H9 (cell line): ENCODE measurements around the gene HHEX. TPM values are rescaled to one million over a fixed set of nuclear protein-coding genes. Genes with fewer than 3 reads are reported as not detected.
"Not testable (repeated sequence)": the region's sequence is repeated elsewhere in the genome, so short reads cannot be mapped to it uniquely, and the experiment has no call there.

Source experiments
- DNase-seq: peaks from one replicate; pipeline ENCODE4 v3.0.0-alpha.2; 2017
- H2AFZ ChIP-seq: one replicate; pipeline ENCODE4 v1.6.1; 2013; ENCODE audit warnings: mild to moderate bottlenecking, low read length, control low read depth, moderate library complexity
- H2AK5ac ChIP-seq: 2 replicates; pipeline ENCODE4 v1.6.1; 2013; ENCODE audit warnings: low read length, control low read depth, mixed read lengths; ENCODE audit not compliant: insufficient read length
- H2BK120ac ChIP-seq: one replicate; pipeline ENCODE4 v1.6.1; 2013; ENCODE audit warnings: low read depth, mild to moderate bottlenecking, low read length, control low read depth, inconsistent platforms; ENCODE audit not compliant: poor library complexity, severe bottlenecking
- H2BK12ac ChIP-seq: 2 replicates; pipeline ENCODE4 v1.6.1; 2013; ENCODE audit warnings: low read length, control low read depth, mixed read lengths, low read depth; ENCODE audit not compliant: insufficient read length
- H2BK15ac ChIP-seq: 2 replicates; pipeline ENCODE4 v1.6.1; 2013; ENCODE audit warnings: low read depth, low read length, control low read depth
- H2BK20ac ChIP-seq: one replicate; pipeline ENCODE4 v1.6.1; 2013; ENCODE audit warnings: low read depth, mild to moderate bottlenecking, low read length, control low read depth, inconsistent platforms; ENCODE audit not compliant: poor library complexity, severe bottlenecking
- H2BK5ac ChIP-seq: 2 replicates; pipeline ENCODE4 v1.6.1; 2013; ENCODE audit warnings: low read length, control low read depth, mixed read lengths; ENCODE audit not compliant: insufficient read length
- H3K14ac ChIP-seq: 2 replicates; pipeline ENCODE4 v1.6.1; 2013; ENCODE audit warnings: low read length, control low read depth; ENCODE audit not compliant: insufficient read depth
- H3K18ac ChIP-seq: 2 replicates; pipeline ENCODE4 v1.6.1; 2013; ENCODE audit warnings: low read depth, mild to moderate bottlenecking, mixed read lengths, low read length, control low read depth; ENCODE audit not compliant: insufficient read length
- H3K23ac ChIP-seq: 2 replicates; pipeline ENCODE4 v1.6.1; 2013; ENCODE audit warnings: low read length, control low read depth, mixed read lengths, low read depth; ENCODE audit not compliant: insufficient read length
- H3K23me2 ChIP-seq: 2 replicates; pipeline ENCODE4 v1.6.1; 2013; ENCODE audit warnings: low read depth, mild to moderate bottlenecking, mixed read lengths, low read length, control low read depth; ENCODE audit not compliant: insufficient read length, poor library complexity, severe bottlenecking
- H3K27ac ChIP-seq: 2 replicates; pipeline ENCODE4 v1.5.1; 2013; ENCODE audit warnings: low read length, control low read depth, mixed read lengths, low read depth; ENCODE audit not compliant: insufficient read length
- H3K27me3 ChIP-seq: 2 replicates; pipeline ENCODE4 v1.6.1; 2013; ENCODE audit warnings: low read length, control low read depth, inconsistent platforms; ENCODE audit not compliant: insufficient read depth
- H3K4ac ChIP-seq: 2 replicates; pipeline ENCODE4 v1.6.1; 2013; ENCODE audit warnings: low read depth, mild to moderate bottlenecking, control low read depth, inconsistent platforms, low read length, moderate library complexity
- H3K4me1 ChIP-seq: 2 replicates; pipeline ENCODE4 v1.6.1; 2013; ENCODE audit warnings: low read length, control low read depth, inconsistent platforms; ENCODE audit not compliant: insufficient read depth
- H3K4me2 ChIP-seq: 2 replicates; pipeline ENCODE4 v1.6.1; 2013; ENCODE audit warnings: low read length, control low read depth, mixed read lengths; ENCODE audit not compliant: insufficient read length, insufficient read depth
- H3K56ac ChIP-seq: 2 replicates; pipeline ENCODE4 v1.6.1; 2013; ENCODE audit warnings: low read depth, mild to moderate bottlenecking, mixed read lengths, low read length, control low read depth; ENCODE audit not compliant: insufficient read length
- H3K79me1 ChIP-seq: 2 replicates; pipeline ENCODE4 v1.6.1; 2013; ENCODE audit warnings: low read depth, mild to moderate bottlenecking, moderate library complexity, low read length, control low read depth, inconsistent platforms; ENCODE audit not compliant: insufficient read depth, poor library complexity, severe bottlenecking
- H3K79me2 ChIP-seq: 2 replicates; pipeline ENCODE4 v1.6.1; 2013; ENCODE audit warnings: low read length, control low read depth, inconsistent platforms; ENCODE audit not compliant: insufficient read depth
- H3K9ac ChIP-seq: 2 replicates; pipeline ENCODE4 v1.6.1; 2013; ENCODE audit warnings: low read length, control low read depth, mixed read lengths; ENCODE audit not compliant: insufficient read length; ENCODE audit errors: extremely low read depth
- H3K9me3 ChIP-seq: one replicate; pipeline ENCODE4 v1.6.1; 2013; ENCODE audit warnings: low read depth, low read length, inconsistent platforms; ENCODE audit not compliant: control insufficient read depth
- H3T11ph ChIP-seq: one replicate; pipeline ENCODE4 v1.6.1; 2013; ENCODE audit warnings: mild to moderate bottlenecking, low read length, control low read depth, inconsistent platforms
- H4K20me1 ChIP-seq: one replicate; pipeline ENCODE4 v1.6.1; 2013; ENCODE audit not compliant: control insufficient read depth, insufficient read length, insufficient read depth
- H4K5ac ChIP-seq: 2 replicates; pipeline ENCODE4 v1.6.1; 2013; ENCODE audit warnings: low read depth, mild to moderate bottlenecking, mixed read lengths, low read length, control low read depth; ENCODE audit not compliant: insufficient read length
- H4K8ac ChIP-seq: replicated peaks from 2 replicates; pipeline ENCODE4 v1.6.1; 2013; ENCODE audit warnings: low read length, control low read depth, mixed read lengths, low read depth; ENCODE audit not compliant: insufficient read length
- H4K91ac ChIP-seq: 2 replicates; pipeline ENCODE4 v1.6.1; 2013; ENCODE audit warnings: low read depth, mild to moderate bottlenecking, moderate library complexity, mixed read lengths, low read length, control low read depth; ENCODE audit not compliant: insufficient read length
- H3K27ac Mint-ChIP-seq, 3 experiments: 2 replicates in 2 of 3; 3 replicates in 1 of 3; pipeline ENCODE4 v1.8.0; 2020 to 2021; ENCODE audit warnings: mixed read lengths in 3 of 3, mild to moderate bottlenecking in 1 of 3, moderate library complexity in 1 of 3
- H3K27me3 Mint-ChIP-seq: 2 replicates; pipeline ENCODE4 v1.8.0; 2021; ENCODE audit warnings: low read depth, mild to moderate bottlenecking, moderate library complexity, mixed read lengths
- H3K36me3 Mint-ChIP-seq, 3 experiments: 2 replicates in 2 of 3; 3 replicates in 1 of 3; pipeline ENCODE4 v1.8.0; 2020 to 2021; ENCODE audit warnings: low read depth in 3 of 3, mixed read lengths in 3 of 3; ENCODE audit not compliant: insufficient read depth in 1 of 3
- H3K4me1 Mint-ChIP-seq, 2 experiments: 2 replicates each; pipeline ENCODE4 v1.8.0; 2020; ENCODE audit warnings: mixed read lengths in 2 of 2
- H3K4me3 Mint-ChIP-seq, 2 experiments: 2 replicates in 1 of 2; 3 replicates in 1 of 2; pipeline ENCODE4 v1.8.0; 2020 to 2021; ENCODE audit warnings: mild to moderate bottlenecking in 2 of 2, mixed read lengths in 2 of 2, moderate library complexity in 1 of 2
- H3K9me3 Mint-ChIP-seq, 2 experiments: 2 replicates in 1 of 2; 3 replicates in 1 of 2; pipeline ENCODE4 v1.8.0; 2020; ENCODE audit warnings: mild to moderate bottlenecking in 2 of 2, mixed read lengths in 2 of 2, moderate library complexity in 1 of 2
- CTCF ChIP-seq: fragments of 200-600 bp; sonication (generic); conservative IDR thresholded peaks from 3 replicates; pipeline ENCODE4 v1.8.0; 2021; ENCODE audit warnings: antibody characterized with exemption, mild to moderate bottlenecking
- WGBS: extraction: QIAGEN DNeasy Blood & Tissue Kit; methylation state at CpG from one replicate; pipeline ENCODE4 v1.1.7; 2013; ENCODE audit warnings: missing lambda C conversion rate, low lambda C conversion rate, mixed read lengths; ENCODE audit not compliant: insufficient read length; ENCODE audit errors: extremely low coverage; 5-methylcytosine and 5-hydroxymethylcytosine counted together
- total RNA-seq: library from RNA; stranded (reverse); gene quantifications from 2 replicates; pipeline ENCODE4 v1.2.1, GENCODE V29; 2021

HHEX gene
- total RNA-seq, 1 experiment from 2014 or later, result 2.2 TPM

GRCh38 chr10:92644921-92645320 lies 44.8 kb upstream of the HHEX start:
- Histone ChIP-seq H2BK12ac (no peak overlapping the region), H3T11ph (no peak overlapping the region), H3K27ac (no peak overlapping the region), H4K91ac (no peak overlapping the region), H2BK15ac (no peak overlapping the region), H2BK120ac (no peak overlapping the region), H4K8ac (no peak overlapping the region), H3K9ac (no peak overlapping the region), H4K5ac (no peak overlapping the region), H4K20me1 (no peaks in the 10 kb centered on the region), H3K79me1 (no peaks in the 10 kb centered on the region), H2BK5ac (no peak overlapping the region), H3K14ac (no peak overlapping the region), H3K9me3 (no peaks in the 10 kb centered on the region), H3K79me2 (no peaks in the 10 kb centered on the region), H2AFZ (no peak overlapping the region), H3K18ac (no peak overlapping the region), H3K23me2 (no peaks in the 10 kb centered on the region), H3K56ac (no peak overlapping the region), H2AK5ac (no peak overlapping the region), H3K4me2 (no peak overlapping the region), H2BK20ac (no peak overlapping the region), H3K27me3 (no peaks in the 10 kb centered on the region), H3K23ac (no peak overlapping the region), H3K4ac (no peak overlapping the region), H3K4me1 (no peaks in the 10 kb centered on the region)
- TF ChIP-seq CTCF, result no peak
- WGBS, result no CpG with 5 or more reads among the region's 2 CpGs
- Mint-ChIP-seq H3K36me3 (peaks cover 16 to 82% (median 65%) of the 10 kb centered on the region in 3 experiments; a peak in 6 of 7 replicates), H3K4me3 (no peak overlapping the region), H3K9me3 (no peaks in the 10 kb centered on the region), H3K27ac (no peak overlapping the region), H3K4me1 (0 out of 4 replicates have a peak, but pooled peaks cover 0 to 5% of the 10 kb centered on the region in 2 experiments), H3K27me3 (no peaks in the 10 kb centered on the region)
- no peak for DNase-seq

- H3K4me1 ChIP-seq, H2BK12ac ChIP-seq, H4K5ac ChIP-seq, H3K4me2 ChIP-seq, H3K56ac ChIP-seq, H3T11ph ChIP-seq, H4K20me1 ChIP-seq, H3K9me3 Mint-ChIP-seq, DNase-seq, H3K27ac Mint-ChIP-seq, H3K23me2 ChIP-seq, H3K14ac ChIP-seq, H3K9ac ChIP-seq, H3K18ac ChIP-seq, H2BK15ac ChIP-seq, H3K27me3 Mint-ChIP-seq, H2AK5ac ChIP-seq, H4K91ac ChIP-seq, H2BK5ac ChIP-seq, H2AFZ ChIP-seq, H3K27me3 ChIP-seq, H3K79me2 ChIP-seq, H3K4ac ChIP-seq, H3K9me3 ChIP-seq, H3K23ac ChIP-seq, H2BK120ac ChIP-seq, H2BK20ac ChIP-seq, H3K4me3 Mint-ChIP-seq, H3K79me1 ChIP-seq, H4K8ac ChIP-seq, H3K4me1 Mint-ChIP-seq, H3K27ac ChIP-seq: not testable (repeated sequence)
- H3K36me3 Mint-ChIP-seq, result peaks cover 16 to 78% (median 78%) of the 10 kb centered on the region in 3 experiments; a peak in 6 of 7 replicates
- WGBS, result no CpG with 5 or more reads among the region's 3 CpGs
Measured at GRCh38 chr10:92650864-92651263, 38.9 kb upstream of the HHEX start.
